BJ (cell line): ENCODE results near the gene SEMG1. TPM values are rescaled to one million over a fixed set of nuclear protein-coding genes. Genes with fewer than 3 reads are reported as not detected.

Experiments used
- CTCF ChIA-PET: fragments of 350-600 bp; formaldehyde crosslinking; extraction: SDS; loops from one replicate; lab custom pipeline; 2021; ENCODE audit warnings: antibody characterized with exemption, inconsistent platforms; lab: Yijun Ruan, JAX
- POLR2A ChIA-PET: fragments of 300-600 bp; sonication (Branson Sonifier 250); formaldehyde crosslinking; extraction: SDS; loops from one replicate; lab custom pipeline; 2021; ENCODE audit warnings: antibody characterized with exemption; lab: Charles Lee
- DNase-seq: peaks from one replicate; pipeline ENCODE4 v3.0.0-alpha.2; 2011; ENCODE audit warnings: low read depth
- H3K27me3 ChIP-seq: 2 replicates; pipeline ENCODE4 v1.6.0; 2011; ENCODE audit warnings: low read length; ENCODE audit not compliant: control insufficient read depth, insufficient read depth
- H3K36me3 ChIP-seq: 2 replicates; pipeline ENCODE4 v1.5.1; 2011; ENCODE audit warnings: low read length; ENCODE audit not compliant: control insufficient read depth, insufficient read depth
- H3K4me3 ChIP-seq: 2 replicates; pipeline ENCODE4 v1.5.1; 2011; ENCODE audit warnings: low read depth, mild to moderate bottlenecking, control low read depth, low read length
- CTCF ChIP-seq: IDR thresholded peaks from 2 replicates; pipeline ENCODE4 v1.5.1; 2011; ENCODE audit warnings: low read depth, mild to moderate bottlenecking, control low read depth, inconsistent platforms, low read length, moderate library complexity; ENCODE audit not compliant: insufficient read depth
- polyA plus RNA-seq: library from polyadenylated mRNA; depleted of rRNA; stranded (reverse); fragments of >200 nt; gene quantifications from 2 replicates; pipeline ENCODE4 v1.2.3, GENCODE V29; 2011

SEMG1 gene
- polyA plus RNA-seq, 1 experiment: not detected

- peaks cover 5% of the 10 kb centered on the region for H3K27me3 ChIP-seq
- H3K4me3 ChIP-seq: no peak within 1 kb of the TSS
- no peak for TF ChIP-seq CTCF
- ChIA-PET CTCF (interaction anchor here (1.6 kb wide), 1 partner anchor 177 kb away, joined by 5 read pairs; no protein-coding TSS in a partner anchor), POLR2A (no interaction called here)
- DNase-seq: no peak
- no peaks in the 10 kb centered on the region for H3K36me3 ChIP-seq
Observed at GRCh38 chr20:45221076-45221475, 14.2 kb downstream of the SEMG1 start, which contains the start of gene SEMG2. SEMG2 (plus strand) TSS chr20:45221373; CDS start chr20:45221390, 17 bp downstream.

- no peak for DNase-seq
- H3K27me3 ChIP-seq: peaks cover 3% of the 10 kb centered on the region
- ChIA-PET POLR2A (no interaction called here), CTCF (no interaction called here)
- no peaks in the 10 kb centered on the region for H3K36me3 ChIP-seq
- no peak for TF ChIP-seq CTCF
- H3K4me3 ChIP-seq: no peak overlapping the region
Observed at GRCh38 chr20:45223136-45223535, 16.3 kb downstream of the SEMG1 start.

- ChIA-PET POLR2A (no interaction called here), CTCF (no interaction called here)
- no peaks in the 10 kb centered on the region for H3K36me3 ChIP-seq
Observed at GRCh38 chr20:45226287-45226686, 19.5 kb downstream of the SEMG1 start.

GRCh38 chr20:45229264-45230056 is 22.6 kb downstream of the SEMG1 start:
- TF ChIP-seq CTCF: peak; percentile 54
- DNase-seq: no peak
- H3K36me3 ChIP-seq: no peaks in the 10 kb centered on the region
- H3K4me3 ChIP-seq: no peak overlapping the region
- ChIA-PET CTCF (interaction anchor here (0.6 to 1.1 kb wide), 2 partner anchors 9 to 83 kb away, joined by 3 to 4 read pairs; no protein-coding TSS in a partner anchor), POLR2A (no interaction called here)
- no peaks in the 10 kb centered on the region; the same call in 1 of the 2 replicates for H3K27me3 ChIP-seq

More at GRCh38 chr20:45226287-45226686, 19.5 kb downstream of the SEMG1 start:
- DNase-seq: no peak
- no peaks in the 10 kb centered on the region for H3K27me3 ChIP-seq
- no peak overlapping the region for H3K4me3 ChIP-seq
- TF ChIP-seq CTCF: no peak

- Histone ChIP-seq H3K27me3 (peaks cover 2% of the 10 kb centered on the region), H3K36me3 (no peaks in the 10 kb centered on the region), H3K4me3 (no peak overlapping the region)
- DNase-seq: no peak
- TF ChIP-seq CTCF: no peak
- CTCF ChIA-PET: no interaction called here
- POLR2A ChIA-PET: no interaction called here
Observed at GRCh38 chr20:45230631-45231030, 23.8 kb downstream of the SEMG1 start.
